Measurements from ENCODE around the gene DPP8.

The DPP8 gene

GRCh38 chr15:65418596-65418995 is 98.9 kb downstream of the DPP8 start:
- Histone ChIP-seq H3K4me1 (ENCODE audit: low read depth, poor library complexity, severe bottlenecking) (no peaks in the 10 kb centered on the region), H3K79me2 (ENCODE audit: insufficient read depth, low read depth) (no peaks in the 10 kb centered on the region)

DNA sequence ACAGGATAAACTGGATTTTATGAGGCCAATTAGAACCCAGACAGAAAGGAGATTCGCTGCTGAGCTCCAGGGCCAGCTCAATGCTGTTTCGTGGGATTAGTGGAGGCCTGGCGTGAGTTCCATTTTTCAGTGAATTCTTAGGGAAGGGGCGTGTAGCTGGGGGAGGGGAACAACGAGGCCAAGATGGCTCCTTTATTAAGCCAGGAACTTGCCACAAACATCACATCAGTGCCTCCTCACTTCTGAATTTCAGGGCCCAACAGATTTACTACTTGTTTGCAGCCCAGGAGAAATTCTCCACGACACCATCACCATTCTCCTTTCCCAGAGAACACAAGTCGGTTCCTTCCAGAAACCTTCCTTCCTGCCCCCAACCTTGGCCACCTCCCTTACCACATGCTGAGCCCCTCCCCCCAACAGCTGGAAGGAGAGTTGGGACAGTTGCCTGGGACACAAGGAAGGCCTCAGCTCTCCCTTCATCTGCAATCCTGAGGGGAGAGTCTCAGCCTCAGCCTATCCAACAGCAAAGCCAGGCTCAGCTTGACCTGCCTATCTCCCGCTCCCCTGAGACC is 100.6 kb downstream of the DPP8 start:
- H4K20me1 ChIP-seq (ENCODE audit: insufficient read depth): no peaks in the 10 kb centered on the region
- no peak overlapping the region for H3K4me2 ChIP-seq
- H3K9ac ChIP-seq: no peak overlapping the region
- H2AFZ ChIP-seq (ENCODE audit: low read depth): no peak overlapping the region
- H3K36me3 ChIP-seq (ENCODE audit: insufficient read depth): no peaks in the 10 kb centered on the region
- H3K4me3 ChIP-seq (IDR thresholded peaks at IDR 0.05; ENCODE audit: insufficient read depth, low read depth, low read length): no peak overlapping the region
- TF ChIP-seq, protein P1, sequence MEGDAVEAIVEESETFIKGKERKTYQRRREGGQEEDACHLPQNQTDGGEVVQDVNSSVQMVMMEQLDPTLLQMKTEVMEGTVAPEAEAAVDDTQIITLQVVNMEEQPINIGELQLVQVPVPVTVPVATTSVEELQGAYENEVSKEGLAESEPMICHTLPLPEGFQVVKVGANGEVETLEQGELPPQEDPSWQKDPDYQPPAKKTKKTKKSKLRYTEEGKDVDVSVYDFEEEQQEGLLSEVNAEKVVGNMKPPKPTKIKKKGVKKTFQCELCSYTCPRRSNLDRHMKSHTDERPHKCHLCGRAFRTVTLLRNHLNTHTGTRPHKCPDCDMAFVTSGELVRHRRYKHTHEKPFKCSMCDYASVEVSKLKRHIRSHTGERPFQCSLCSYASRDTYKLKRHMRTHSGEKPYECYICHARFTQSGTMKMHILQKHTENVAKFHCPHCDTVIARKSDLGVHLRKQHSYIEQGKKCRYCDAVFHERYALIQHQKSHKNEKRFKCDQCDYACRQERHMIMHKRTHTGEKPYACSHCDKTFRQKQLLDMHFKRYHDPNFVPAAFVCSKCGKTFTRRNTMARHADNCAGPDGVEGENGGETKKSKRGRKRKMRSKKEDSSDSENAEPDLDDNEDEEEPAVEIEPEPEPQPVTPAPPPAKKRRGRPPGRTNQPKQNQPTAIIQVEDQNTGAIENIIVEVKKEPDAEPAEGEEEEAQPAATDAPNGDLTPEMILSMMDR (conservative IDR thresholded peaks at IDR 0.05; ENCODE audit: low read depth, low read length): no peak
- H3K27ac ChIP-seq: no peak overlapping the region
- peaks cover 2% of the 10 kb centered on the region for H3K27me3 ChIP-seq (ENCODE audit: insufficient read depth, low read depth)
- H3K4me1 ChIP-seq (ENCODE audit: low read depth, poor library complexity, severe bottlenecking): no peaks in the 10 kb centered on the region
- no peaks in the 10 kb centered on the region for H3K79me2 ChIP-seq (ENCODE audit: insufficient read depth, low read depth)

More at GRCh38 chr15:65418596-65418995, 98.9 kb downstream of the DPP8 start:
- TF ChIP-seq, protein P1 (conservative IDR thresholded peaks at IDR 0.05; ENCODE audit: low read depth, low read length): no peak
- no peak overlapping the region for H3K4me3 ChIP-seq (IDR thresholded peaks at IDR 0.05; ENCODE audit: insufficient read depth, low read depth, low read length)
- no peak overlapping the region for H2AFZ ChIP-seq (ENCODE audit: low read depth)
- peaks cover 9% of the 10 kb centered on the region for H3K27me3 ChIP-seq (ENCODE audit: insufficient read depth, low read depth)
- H4K20me1 ChIP-seq (ENCODE audit: insufficient read depth): no peaks in the 10 kb centered on the region
- H3K36me3 ChIP-seq (ENCODE audit: insufficient read depth): no peaks in the 10 kb centered on the region
- H3K9ac ChIP-seq: no peak overlapping the region
- H3K4me2 ChIP-seq: no peak overlapping the region
- H3K27ac ChIP-seq: no peak overlapping the region

DNA sequence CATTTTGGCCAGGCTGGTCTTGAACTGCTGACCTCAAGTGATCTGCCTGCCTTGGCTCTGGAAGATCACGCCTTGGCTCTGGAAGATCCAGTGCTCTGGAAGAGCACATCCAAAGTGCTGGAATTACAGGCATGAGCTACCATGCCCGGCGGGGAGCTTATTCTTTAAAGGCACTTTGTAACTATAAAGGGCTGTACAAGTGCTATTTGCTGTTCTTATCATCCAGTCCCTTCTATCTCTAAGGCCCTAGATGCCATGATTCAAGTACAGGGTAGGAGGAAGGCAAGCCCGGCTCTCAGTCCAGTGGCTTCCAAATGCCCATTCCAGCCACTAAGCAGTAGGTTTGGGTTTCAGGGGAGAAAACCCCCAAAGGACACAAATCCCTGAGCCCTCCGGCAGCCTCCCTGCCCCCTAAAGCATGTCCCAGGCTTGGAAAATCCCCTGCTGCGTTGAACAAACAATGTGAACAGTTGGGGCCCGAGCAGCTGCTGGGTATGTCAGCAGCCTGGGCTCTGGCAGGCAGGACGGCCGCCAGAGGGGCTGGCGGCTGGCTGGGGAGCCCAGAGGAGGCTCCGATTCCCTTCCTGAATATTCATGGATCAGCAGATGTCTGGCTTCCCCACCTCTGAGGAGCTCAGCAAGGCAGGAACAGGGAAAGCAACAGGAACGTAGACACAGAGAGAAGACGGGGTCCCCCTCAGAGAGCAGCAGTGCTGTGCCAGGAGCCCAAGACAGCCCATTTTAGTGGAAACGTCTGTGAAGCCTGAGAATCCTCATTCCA is 102.5 kb downstream of the DPP8 start:
- Histone ChIP-seq H3K79me2 (ENCODE audit: insufficient read depth, low read depth) (no peaks in the 10 kb centered on the region), H3K27me3 (ENCODE audit: insufficient read depth, low read depth) (no peaks in the 10 kb centered on the region), H3K27ac (no peak overlapping the region), H4K20me1 (ENCODE audit: insufficient read depth) (no peaks in the 10 kb centered on the region), H2AFZ (ENCODE audit: low read depth) (no peak overlapping the region), H3K36me3 (ENCODE audit: insufficient read depth) (no peaks in the 10 kb centered on the region), H3K4me3 (IDR thresholded peaks at IDR 0.05; ENCODE audit: insufficient read depth, low read depth, low read length) (no peak overlapping the region), H3K4me1 (ENCODE audit: low read depth, poor library complexity, severe bottlenecking) (peaks cover under 1% of the 10 kb centered on the region), H3K4me2 (no peak overlapping the region), H3K9ac (no peak overlapping the region)
- TF ChIP-seq, protein P1 (conservative IDR thresholded peaks at IDR 0.05; ENCODE audit: low read depth, low read length): no peak

DNA sequence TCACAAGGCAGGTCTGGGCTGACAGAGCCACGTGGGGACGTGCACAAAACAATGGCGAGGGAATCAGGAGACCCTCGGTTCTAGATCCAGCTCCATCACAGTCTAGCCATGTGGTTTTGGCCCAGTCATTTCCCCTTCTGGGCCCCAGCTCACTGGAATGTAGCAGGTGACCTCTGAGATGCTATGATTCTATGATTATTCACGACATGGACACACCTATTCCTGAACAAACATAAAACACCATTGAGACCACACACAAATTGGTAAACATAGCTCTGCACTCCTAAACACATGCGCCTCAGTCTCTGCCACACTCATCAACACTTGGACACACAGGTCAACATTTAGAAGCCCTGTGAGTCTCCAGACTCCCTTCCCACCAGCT is 103.7 kb downstream of the DPP8 start:
- H3K4me1 ChIP-seq (ENCODE audit: low read depth, poor library complexity, severe bottlenecking): peaks cover 13% of the 10 kb centered on the region
- no peaks in the 10 kb centered on the region for H3K79me2 ChIP-seq (ENCODE audit: insufficient read depth, low read depth)
- TF ChIP-seq, protein P1 (conservative IDR thresholded peaks at IDR 0.05; ENCODE audit: low read depth, low read length): no peak
- no peak overlapping the region for H3K4me3 ChIP-seq (IDR thresholded peaks at IDR 0.05; ENCODE audit: insufficient read depth, low read depth, low read length)
- H2AFZ ChIP-seq (ENCODE audit: low read depth): no peak overlapping the region
- no peaks in the 10 kb centered on the region for H3K27me3 ChIP-seq (ENCODE audit: insufficient read depth, low read depth)
- H3K27ac ChIP-seq: no peak overlapping the region
- H4K20me1 ChIP-seq (ENCODE audit: insufficient read depth): no peaks in the 10 kb centered on the region
- H3K9ac ChIP-seq: no peak overlapping the region
- no peaks in the 10 kb centered on the region for H3K36me3 ChIP-seq (ENCODE audit: insufficient read depth)
- H3K4me2 ChIP-seq: no peak overlapping the region

Data from KMS-11 (cell line).